ENCODE data around the gene ONECUT1. TPM values are rescaled to one million over a fixed set of nuclear protein-coding genes. Genes with fewer than 3 reads are reported as not detected.

ONECUT1 gene
- total and polyA plus RNA-seq, 12 donors, result 0.06 to 0.18 TPM; not detected in 10

GRCh38 chr15:52749258-52749657 lies 40.9 kb downstream of the ONECUT1 start:
- TF ChIP-seq POLR2A (IDR thresholded peaks at IDR 0.05) (no peak), CTCF (IDR thresholded peaks at IDR 0.05) (no peak)
- H3K4me3 ChIP-seq, result no peak overlapping the region
- H3K27ac ChIP-seq, result no peak overlapping the region
- peaks cover 8% of the 10 kb centered on the region for H3K27me3 ChIP-seq
- intact Hi-C loops (cut with DNase I), result no loop called here
- H3K36me3 ChIP-seq (replicated peaks in 1 of 2), result no peaks in the 10 kb centered on the region
- DNase-seq, result no peak
- no peaks in the 10 kb centered on the region for H3K4me1 ChIP-seq (replicated peaks in 1 of 2)
- 58 to 77% (median 67%) methylated on average over 4 of the region's 4 CpGs for WGBS, 4 donors
- no peaks in the 10 kb centered on the region for H3K9me3 ChIP-seq (replicated peaks in 1 of 3)

GRCh38 chr15:52746162-52746757 lies 43.9 kb downstream of the ONECUT1 start:
- Histone ChIP-seq H3K4me1 (replicated peaks in 1 of 2) (no peaks in the 10 kb centered on the region), H3K36me3 (replicated peaks in 1 of 2) (no peaks in the 10 kb centered on the region), H3K9me3 (replicated peaks in 1 of 3) (no peaks in the 10 kb centered on the region), H3K27ac (no peak overlapping the region), H3K4me3 (no peak overlapping the region), H3K27me3 (peaks cover 6% of the 10 kb centered on the region)
- no peak for TF ChIP-seq CTCF (IDR thresholded peaks at IDR 0.05)
- no peak for TF ChIP-seq POLR2A (IDR thresholded peaks at IDR 0.05)
- DNase-seq, result no peak
- 58 to 70% (median 62%) methylated on average over 5 to 6 of the region's 6 CpGs for WGBS, 4 donors
- intact Hi-C loops (cut with DNase I), result no loop called here

- 71 to 76% (median 75%) methylated on average over 12 of the region's 12 CpGs for WGBS, 4 donors
- intact Hi-C loops (cut with DNase I), result no loop called here
- no peaks in the 10 kb centered on the region for H3K9me3 ChIP-seq (replicated peaks in 1 of 3)
- H3K36me3 ChIP-seq (replicated peaks in 1 of 2), result no peaks in the 10 kb centered on the region
- TF ChIP-seq CTCF (IDR thresholded peaks at IDR 0.05) (no peak), POLR2A (IDR thresholded peaks at IDR 0.05) (no peak)
- no peaks in the 10 kb centered on the region for H3K27me3 ChIP-seq
- H3K4me3 ChIP-seq, result no peak overlapping the region
- no peak overlapping the region for H3K27ac ChIP-seq
- no peaks in the 10 kb centered on the region for H3K4me1 ChIP-seq (replicated peaks in 1 of 2)
- no peak for DNase-seq
Observed at GRCh38 chr15:52745326-52746161, 44.6 kb downstream of the ONECUT1 start.

- Histone ChIP-seq H3K36me3 (replicated peaks in 1 of 2) (no peaks in the 10 kb centered on the region), H3K27me3 (no peaks in the 10 kb centered on the region), H3K4me1 (replicated peaks in 1 of 2) (peaks cover 11 to 21% of the 10 kb centered on the region in 2 donors), H3K9me3 (replicated peaks in 1 of 3) (no peaks in the 10 kb centered on the region), H3K4me3 (no peak overlapping the region), H3K27ac (peak overlapping the region in 1 of 5 donors; percentile 67)
- 80 to 90% (median 87%) methylated on average over 4 of the region's 4 CpGs for WGBS, 4 donors
- intact Hi-C loops (cut with DNase I), result loop anchor here (10.0 kb wide), 2 partner anchors 144 to 484 kb away; no protein-coding TSS in a partner anchor
- DNase-seq, result no peak
- no peak for TF ChIP-seq CTCF (IDR thresholded peaks at IDR 0.05)
- no peak for TF ChIP-seq POLR2A (IDR thresholded peaks at IDR 0.05)
Observed at GRCh38 chr15:52738311-52738710, 51.8 kb downstream of the ONECUT1 start.
